MM.1S (cell line): ENCODE results near the gene DIS3L2.

ENCODE experiments used
- DNase-seq: peaks from one replicate; pipeline ENCODE4 v3.0.0-alpha.2; 2015
- H2AFZ ChIP-seq: fragments of 300-600 bp; sonication (generic); 2 replicates; pipeline ENCODE4 v1.6.0; 2016; ENCODE audit warnings: antibody characterized with exemption, low read length
- H3F3A ChIP-seq: fragments of 300-600 bp; sonication (generic); 2 replicates; pipeline ENCODE4 v1.6.1; 2016; ENCODE audit warnings: mild to moderate bottlenecking, antibody characterized with exemption, low read length, moderate library complexity, mixed read lengths; ENCODE audit not compliant: insufficient read depth
- H3K27ac ChIP-seq: fragments of 300-600 bp; sonication (generic); 2 replicates; pipeline ENCODE4 v1.5.1; 2016; ENCODE audit warnings: mild to moderate bottlenecking, low read length
- H3K27me3 ChIP-seq: fragments of 300-600 bp; sonication (generic); replicated peaks from 2 replicates; pipeline ENCODE4 v1.6.0; 2016; ENCODE audit warnings: low read length; ENCODE audit not compliant: insufficient read depth
- H3K36me3 ChIP-seq: fragments of 300-600 bp; sonication (generic); replicated peaks from 2 replicates; pipeline ENCODE4 v1.6.1; 2016; ENCODE audit warnings: mild to moderate bottlenecking, low read length, mixed read lengths; ENCODE audit not compliant: insufficient read depth
- H3K4me1 ChIP-seq: fragments of 300-600 bp; sonication (generic); 2 replicates; pipeline ENCODE4 v1.6.1; 2016; ENCODE audit warnings: low read length, mixed read lengths
- H3K4me2 ChIP-seq: fragments of 300-600 bp; sonication (generic); 2 replicates; pipeline ENCODE4 v1.6.0; 2016; ENCODE audit warnings: low read depth, low read length
- H3K4me3 ChIP-seq: fragments of 300-600 bp; sonication (generic); 2 replicates; pipeline ENCODE4 v1.5.1; 2016; ENCODE audit warnings: low read length, mixed read lengths
- H3K79me2 ChIP-seq: fragments of 300-600 bp; sonication (generic); 2 replicates; pipeline ENCODE4 v1.6.1; 2016; ENCODE audit warnings: mixed run types, low read length, mixed read lengths
- H3K9ac ChIP-seq: fragments of 300-600 bp; sonication (generic); 2 replicates; pipeline ENCODE4 v1.6.1; 2016; ENCODE audit warnings: low read length, mixed read lengths
- H3K9me2 ChIP-seq: fragments of 300-600 bp; sonication (generic); replicated peaks from 2 replicates; pipeline ENCODE4 v1.6.1; 2016; ENCODE audit warnings: mild to moderate bottlenecking, low read length, mixed read lengths; ENCODE audit not compliant: insufficient read depth
- H3K9me3 ChIP-seq: fragments of 300-600 bp; sonication (generic); replicated peaks from 2 replicates; pipeline ENCODE4 v1.6.1; 2016; ENCODE audit warnings: mild to moderate bottlenecking, low read length, mixed read lengths; ENCODE audit not compliant: insufficient read depth
- H4K20me1 ChIP-seq: fragments of 300-600 bp; sonication (generic); 2 replicates; pipeline ENCODE4 v1.6.1; 2016; ENCODE audit warnings: mild to moderate bottlenecking, low read length, moderate library complexity, mixed read lengths; ENCODE audit not compliant: insufficient read depth
- EZH2 ChIP-seq: fragments of 300-600 bp; sonication (generic); optimal IDR thresholded peaks from 2 replicates; pipeline ENCODE3; 2017; ENCODE audit warnings: low read depth, mild to moderate bottlenecking, antibody characterized with exemption, low read length, mixed read lengths
- EZH2phosphoT487 ChIP-seq: fragments of 300-600 bp; sonication (generic); IDR thresholded peaks from 2 replicates; pipeline ENCODE4 v1.6.1; 2018; ENCODE audit warnings: antibody characterized with exemption, low read length
- TF ChIP-seq, protein P1 (sequence below): fragments of 300-600 bp; sonication (generic); IDR thresholded peaks from 2 replicates; pipeline ENCODE4 v1.5.1; 2016; ENCODE audit warnings: antibody characterized with exemption, low read length, mixed read lengths

The DIS3L2 gene

DNA sequence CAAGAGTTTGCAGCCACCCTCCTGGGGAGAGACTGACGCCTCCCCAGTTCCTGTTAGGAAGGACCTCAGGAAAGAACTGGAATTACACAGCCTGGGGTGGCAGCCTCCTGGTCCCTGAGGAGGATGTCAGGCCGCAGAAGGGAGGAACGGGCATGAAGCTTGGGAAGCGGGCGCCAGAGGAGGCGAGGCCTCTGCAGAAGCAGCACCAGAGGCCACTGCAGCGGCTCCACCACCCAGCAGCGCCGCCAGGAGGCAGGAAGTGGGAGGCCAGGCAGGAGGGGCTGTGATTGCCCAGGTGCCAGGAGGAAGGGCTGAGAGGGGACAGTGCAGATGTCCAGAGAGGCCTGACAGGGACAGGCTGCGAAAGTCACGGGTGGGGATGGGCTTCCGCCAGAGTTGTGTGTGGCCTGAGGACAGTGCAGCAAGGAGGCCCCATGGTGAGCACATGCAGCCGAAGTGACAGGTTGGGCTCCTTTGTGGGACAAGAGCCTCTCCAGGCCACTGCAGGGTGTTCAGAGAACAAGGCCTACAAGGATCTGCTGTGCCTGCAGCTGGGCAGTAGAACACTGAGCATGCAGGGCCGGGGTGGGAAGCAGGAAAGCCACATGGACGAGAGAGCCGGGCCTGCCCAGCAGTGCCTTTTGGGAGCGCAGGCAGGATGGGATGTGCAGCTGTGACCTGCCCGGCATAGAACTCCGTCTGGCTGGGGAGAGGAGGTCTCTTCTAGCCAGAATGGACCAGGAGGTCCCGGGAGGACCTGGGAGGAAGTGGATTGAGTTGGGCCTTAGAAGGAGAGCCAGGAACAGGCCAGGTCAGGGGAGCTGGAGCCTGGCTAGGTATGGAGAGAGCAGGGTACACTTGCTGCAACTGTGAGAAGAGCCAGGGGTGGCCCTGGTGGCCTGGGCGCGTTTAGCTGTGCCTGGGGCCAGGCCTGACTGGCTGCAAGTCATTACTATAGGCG lies 377.9 kb downstream of the DIS3L2 start:
- no peak overlapping the region for H3K9ac ChIP-seq
- H3K27me3 ChIP-seq, result no peaks in the 10 kb centered on the region

DNA sequence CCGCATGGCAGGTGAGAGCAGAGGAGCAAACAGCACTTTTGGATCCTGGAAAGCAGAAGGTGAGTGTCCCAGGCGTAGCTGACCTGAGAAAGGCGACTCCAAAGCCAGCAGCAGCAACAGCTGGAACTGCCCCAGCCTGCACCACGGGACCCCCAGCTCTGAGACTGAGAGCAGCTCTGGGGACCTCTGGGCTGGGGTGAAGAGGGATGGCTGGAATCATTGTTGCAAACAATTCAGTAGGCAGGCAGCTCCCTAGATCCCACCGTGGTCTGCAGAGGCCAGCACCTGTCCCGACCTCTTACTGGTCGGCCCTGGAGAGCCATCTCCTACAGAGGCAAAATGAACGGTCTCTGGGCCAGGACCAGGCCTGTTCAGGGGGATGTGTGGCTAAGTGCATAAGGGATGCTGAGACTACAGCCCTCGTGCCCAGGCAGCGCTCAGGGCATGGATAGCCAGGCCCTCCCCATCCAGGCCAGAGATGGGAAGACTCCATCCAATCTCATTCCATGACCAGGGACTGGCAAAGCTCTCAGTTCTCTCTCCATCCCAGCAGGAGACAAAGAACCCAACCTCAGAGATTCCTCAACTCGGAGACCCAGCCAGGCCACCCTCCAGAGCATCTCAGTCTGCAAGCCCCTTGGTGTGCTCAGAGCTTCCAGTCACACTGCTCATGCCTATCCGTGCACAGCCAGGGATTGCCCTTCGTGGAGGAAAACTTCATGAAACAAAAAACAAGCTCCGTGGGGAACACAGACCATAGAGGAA lies 378.8 kb downstream of the DIS3L2 start:
- no peak for DNase-seq
- TF ChIP-seq EZH2, result no peak
- no peak for TF ChIP-seq EZH2phosphoT487
- TF ChIP-seq, protein P1, sequence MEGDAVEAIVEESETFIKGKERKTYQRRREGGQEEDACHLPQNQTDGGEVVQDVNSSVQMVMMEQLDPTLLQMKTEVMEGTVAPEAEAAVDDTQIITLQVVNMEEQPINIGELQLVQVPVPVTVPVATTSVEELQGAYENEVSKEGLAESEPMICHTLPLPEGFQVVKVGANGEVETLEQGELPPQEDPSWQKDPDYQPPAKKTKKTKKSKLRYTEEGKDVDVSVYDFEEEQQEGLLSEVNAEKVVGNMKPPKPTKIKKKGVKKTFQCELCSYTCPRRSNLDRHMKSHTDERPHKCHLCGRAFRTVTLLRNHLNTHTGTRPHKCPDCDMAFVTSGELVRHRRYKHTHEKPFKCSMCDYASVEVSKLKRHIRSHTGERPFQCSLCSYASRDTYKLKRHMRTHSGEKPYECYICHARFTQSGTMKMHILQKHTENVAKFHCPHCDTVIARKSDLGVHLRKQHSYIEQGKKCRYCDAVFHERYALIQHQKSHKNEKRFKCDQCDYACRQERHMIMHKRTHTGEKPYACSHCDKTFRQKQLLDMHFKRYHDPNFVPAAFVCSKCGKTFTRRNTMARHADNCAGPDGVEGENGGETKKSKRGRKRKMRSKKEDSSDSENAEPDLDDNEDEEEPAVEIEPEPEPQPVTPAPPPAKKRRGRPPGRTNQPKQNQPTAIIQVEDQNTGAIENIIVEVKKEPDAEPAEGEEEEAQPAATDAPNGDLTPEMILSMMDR, result no peak
- no peaks in the 10 kb centered on the region for H3K79me2 ChIP-seq

More for the DNA sequence above, 377.9 kb downstream of the DIS3L2 start:
- H2AFZ ChIP-seq, result no peak overlapping the region
- H3K4me2 ChIP-seq, result no peak overlapping the region
- H3F3A ChIP-seq, result no peaks in the 10 kb centered on the region
- H3K4me3 ChIP-seq, result no peak overlapping the region
- no peaks in the 10 kb centered on the region for H4K20me1 ChIP-seq
- no peaks in the 10 kb centered on the region for H3K9me2 ChIP-seq
- H3K79me2 ChIP-seq, result no peaks in the 10 kb centered on the region
- H3K4me1 ChIP-seq, result no peaks in the 10 kb centered on the region
- TF ChIP-seq EZH2phosphoT487 (no peak), EZH2 (no peak)
- TF ChIP-seq, protein P1, result no peak
- no peak for DNase-seq
- H3K9me3 ChIP-seq, result no peaks in the 10 kb centered on the region
- no peak overlapping the region for H3K27ac ChIP-seq
- H3K36me3 ChIP-seq, result no peaks in the 10 kb centered on the region

DNA sequence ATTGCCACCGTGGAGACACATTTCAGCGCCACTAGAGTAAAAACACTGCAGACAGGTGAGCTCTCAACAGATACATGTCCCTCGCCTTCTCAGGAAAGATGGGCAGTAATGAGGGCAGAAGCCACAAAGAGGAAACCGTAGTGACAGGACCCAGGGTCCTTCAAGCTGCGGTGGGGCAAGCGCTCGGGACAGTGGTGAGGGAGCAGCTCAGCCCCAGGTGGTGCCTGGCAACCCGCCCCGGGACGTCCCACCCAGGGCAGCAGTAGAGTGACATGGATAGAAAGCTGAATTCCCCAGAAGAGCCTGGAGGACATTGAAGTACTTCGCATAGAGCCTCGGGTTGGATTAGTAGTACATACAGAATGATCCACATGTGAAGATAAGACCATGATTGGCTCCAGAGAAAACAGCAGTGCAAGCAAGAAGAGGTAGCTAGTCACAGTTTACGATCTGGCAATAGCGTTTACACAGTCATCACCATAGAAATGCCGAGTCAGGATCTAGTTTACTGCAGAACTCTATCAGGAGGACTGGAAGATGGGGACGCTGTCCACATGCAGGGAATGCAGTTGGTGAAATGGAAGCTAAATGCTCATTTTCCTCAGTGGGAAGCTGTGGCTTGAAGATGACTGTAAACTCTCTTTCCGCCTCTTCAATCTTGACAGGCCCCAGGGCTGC lies 379.7 kb downstream of the DIS3L2 start:
- Histone ChIP-seq H3K9ac (no peak overlapping the region), H4K20me1 (no peaks in the 10 kb centered on the region), H3K4me2 (no peak overlapping the region), H3F3A (no peaks in the 10 kb centered on the region), H3K27me3 (no peaks in the 10 kb centered on the region), H3K36me3 (no peaks in the 10 kb centered on the region), H3K9me2 (no peaks in the 10 kb centered on the region), H3K9me3 (no peaks in the 10 kb centered on the region), H3K79me2 (no peaks in the 10 kb centered on the region), H3K4me3 (no peak overlapping the region), H2AFZ (no peak overlapping the region), H3K4me1 (no peaks in the 10 kb centered on the region), H3K27ac (no peak overlapping the region)
- DNase-seq, result no peak
- TF ChIP-seq EZH2 (no peak), EZH2phosphoT487 (no peak)
- TF ChIP-seq, protein P1, result no peak

More for the DNA sequence above, 378.8 kb downstream of the DIS3L2 start:
- no peaks in the 10 kb centered on the region for H3K9me2 ChIP-seq
- H2AFZ ChIP-seq, result no peak overlapping the region
- no peaks in the 10 kb centered on the region for H4K20me1 ChIP-seq
- no peaks in the 10 kb centered on the region for H3F3A ChIP-seq
- H3K36me3 ChIP-seq, result no peaks in the 10 kb centered on the region
- H3K4me2 ChIP-seq, result no peak overlapping the region
- H3K4me1 ChIP-seq, result no peaks in the 10 kb centered on the region
- no peaks in the 10 kb centered on the region for H3K9me3 ChIP-seq
- no peak overlapping the region for H3K27ac ChIP-seq
- H3K9ac ChIP-seq, result no peak overlapping the region
- no peaks in the 10 kb centered on the region for H3K27me3 ChIP-seq
- H3K4me3 ChIP-seq, result no peak overlapping the region
